ENCODE measurements around the gene RALY. TPM values are rescaled to one million over a fixed set of nuclear protein-coding genes. Genes with fewer than 3 reads are reported as not detected.

The RALY gene
- total RNA-seq, 2 donors from 2014 or later: 136 to 182 TPM

GRCh38 chr20:34058831-34059230 lies 65.1 kb downstream of the RALY start:
- Mint-ChIP-seq H3K4me3 (no peak overlapping the region), H3K9me3 (no peaks in the 10 kb centered on the region), H3K27ac (no peak overlapping the region), H3K36me3 (ENCODE audit: low read depth) (no peaks in the 10 kb centered on the region), H3K4me1 (peaks cover 19% of the 10 kb centered on the region), H3K27me3 (ENCODE audit: insufficient read depth) (no peaks in the 10 kb centered on the region)
- TF ChIP-seq CTCF (conservative IDR thresholded peaks at IDR 0.05): no peak
- Histone ChIP-seq H3K27me3 (ENCODE audit: control insufficient read depth, insufficient read depth, low read length, poor library complexity, severe bottlenecking) (no peaks in the 10 kb centered on the region), H3K4me3 (ENCODE audit: low read length) (no peak overlapping the region), H3K4me1 (ENCODE audit: control insufficient read depth, insufficient read depth, low read length) (peaks cover 16% of the 10 kb centered on the region), H3K9me3 (ENCODE audit: control insufficient read depth, low read length) (no peaks in the 10 kb centered on the region), H3K9ac (ENCODE audit: extremely low read depth, low read length, poor library complexity, severe bottlenecking) (no peak overlapping the region), H3K36me3 (ENCODE audit: control insufficient read depth, insufficient read depth, low read length) (peaks cover 28% of the 10 kb centered on the region), H3K27ac (ENCODE audit: low read depth, low read length) (no peak overlapping the region)
- no peak for DNase-seq
- WGBS, 2 experiments (ENCODE audit: insufficient coverage in 1 of 2, insufficient read length in 1 of 2): 70 to 80% methylated on average over 1 of the region's 1 CpG

GRCh38 chr20:34060970-34061369 lies 67.3 kb downstream of the RALY start:
- peaks cover 2% of the 10 kb centered on the region for H3K36me3 Mint-ChIP-seq (ENCODE audit: low read depth)
- no peak for DNase-seq
- no peak overlapping the region for H3K27ac ChIP-seq (ENCODE audit: low read depth, low read length)
- TF ChIP-seq CTCF (conservative IDR thresholded peaks at IDR 0.05): no peak
- no peak overlapping the region for H3K4me3 Mint-ChIP-seq
- no peak overlapping the region for H3K27ac Mint-ChIP-seq
- H3K9ac ChIP-seq (ENCODE audit: extremely low read depth, low read length, poor library complexity, severe bottlenecking): no peak overlapping the region
- peaks cover 13% of the 10 kb centered on the region for H3K4me1 Mint-ChIP-seq
- H3K4me3 ChIP-seq (ENCODE audit: low read length): no peak overlapping the region
- H3K9me3 Mint-ChIP-seq: no peaks in the 10 kb centered on the region
- H3K27me3 Mint-ChIP-seq (ENCODE audit: insufficient read depth): no peaks in the 10 kb centered on the region
- H3K36me3 ChIP-seq (ENCODE audit: control insufficient read depth, insufficient read depth, low read length): peaks cover 35% of the 10 kb centered on the region
- 100% methylated on average over 1 of the region's 1 CpG; no CpG with 5 or more reads in 1 of the 2 experiments for WGBS, 2 experiments (ENCODE audit: insufficient coverage in 1 of 2, insufficient read length in 1 of 2)
- no peaks in the 10 kb centered on the region for H3K9me3 ChIP-seq (ENCODE audit: control insufficient read depth, low read length)
- no peaks in the 10 kb centered on the region for H3K27me3 ChIP-seq (ENCODE audit: control insufficient read depth, insufficient read depth, low read length, poor library complexity, severe bottlenecking)
- peaks cover 7% of the 10 kb centered on the region for H3K4me1 ChIP-seq (ENCODE audit: control insufficient read depth, insufficient read depth, low read length)

GRCh38 chr20:34061695-34062094 lies 68.0 kb downstream of the RALY start:
- Histone ChIP-seq H3K27me3 (ENCODE audit: control insufficient read depth, insufficient read depth, low read length, poor library complexity, severe bottlenecking) (no peaks in the 10 kb centered on the region), H3K9me3 (ENCODE audit: control insufficient read depth, low read length) (no peaks in the 10 kb centered on the region), H3K4me1 (ENCODE audit: control insufficient read depth, insufficient read depth, low read length) (peaks cover 7% of the 10 kb centered on the region), H3K9ac (ENCODE audit: extremely low read depth, low read length, poor library complexity, severe bottlenecking) (no peak overlapping the region), H3K4me3 (ENCODE audit: low read length) (no peak overlapping the region), H3K36me3 (ENCODE audit: control insufficient read depth, insufficient read depth, low read length) (peaks cover 28% of the 10 kb centered on the region), H3K27ac (ENCODE audit: low read depth, low read length) (no peak overlapping the region)
- no peak overlapping the region for H3K4me3 Mint-ChIP-seq
- peaks cover 2% of the 10 kb centered on the region for H3K36me3 Mint-ChIP-seq (ENCODE audit: low read depth)
- DNase-seq: no peak
- no peaks in the 10 kb centered on the region for H3K27me3 Mint-ChIP-seq (ENCODE audit: insufficient read depth)
- peak overlapping the region; percentile 27 for H3K27ac Mint-ChIP-seq
- H3K4me1 Mint-ChIP-seq: peaks cover 16% of the 10 kb centered on the region
- no peaks in the 10 kb centered on the region for H3K9me3 Mint-ChIP-seq
- TF ChIP-seq CTCF (conservative IDR thresholded peaks at IDR 0.05): no peak

Measured in endodermal cell (in vitro differentiated cells).